Lower leg skin (tissue), 4 donors: Measurements from ENCODE around the gene SPINK4. TPM values are rescaled to one million over a fixed set of nuclear protein-coding genes. Genes with fewer than 3 reads are reported as not detected.
A peak's percentile ranks its signal among the peaks of the same experiment; 100 is the strongest.

Experiments
- DNase-seq, 2 donors: peaks; one replicate each; pipeline ENCODE4 v3.0.0-alpha.2; 2019; ENCODE audit warnings: low spot score in 2 of 2
- H3K4me3 ChIP-seq: fragments of 200-600 bp; sonication (generic); 2 replicates; pipeline ENCODE4 v1.5.1; 2017; ENCODE audit warnings: mild to moderate bottlenecking, low read depth; ENCODE audit not compliant: poor library complexity, severe bottlenecking
- CTCF ChIP-seq, 3 donors: fragments of 450-650 bp; IDR thresholded peaks; one replicate each; pipeline ENCODE4 v1.5.1; 2016; ENCODE audit warnings: antibody characterized with exemption in 3 of 3, mild to moderate bottlenecking in 3 of 3, moderate library complexity in 2 of 3
- POLR2A ChIP-seq, 2 donors: fragments of 450-650 bp; IDR thresholded peaks; one replicate each; pipeline ENCODE4 v1.6.1; 2016 to 2017; ENCODE audit warnings: antibody characterized with exemption in 2 of 2, mild to moderate bottlenecking in 1 of 2, moderate library complexity in 1 of 2
- WGBS, 2 donors: methylation state at CpG; one replicate each; pipeline ENCODE4 v1.1.5; 2018; 5-methylcytosine and 5-hydroxymethylcytosine counted together
- intact Hi-C: fragments of 100-400 bp; cut with DNase I; formaldehyde crosslinking; loops from one replicate; pipeline ENCODE4 v1.15.0; 2023; ENCODE audit warnings: low total_unique reads
- total RNA-seq, 4 donors: library from RNA; depleted of rRNA; stranded (reverse); fragments of >200 nt; gene quantifications; one replicate each; pipeline ENCODE4 v1.1.0, GENCODE V29; 2016

The SPINK4 gene
- total RNA-seq, 4 donors from 2014 or later: not detected

GRCh38 chr9:33230756-33231622 is 9.0 kb upstream of the SPINK4 start:
- no peak for DNase-seq
- 64 to 73% methylated on average over 13 of the region's 13 CpGs for WGBS, 2 donors

GRCh38 chr9:33231623-33231942 is 8.4 kb upstream of the SPINK4 start:
- no peak for DNase-seq
- TF ChIP-seq POLR2A (IDR thresholded peaks at IDR 0.05): no peak
- TF ChIP-seq CTCF (IDR thresholded peaks at IDR 0.05): no peak
- no peak overlapping the region for H3K4me3 ChIP-seq
- 54 to 60% methylated on average over 2 of the region's 2 CpGs for WGBS, 2 donors
- intact Hi-C loops: no loop called here

More at GRCh38 chr9:33230756-33231622, 9.0 kb upstream of the SPINK4 start:
- no peak for TF ChIP-seq POLR2A (IDR thresholded peaks at IDR 0.05)
- TF ChIP-seq CTCF (IDR thresholded peaks at IDR 0.05): no peak
- H3K4me3 ChIP-seq: no peak overlapping the region
- intact Hi-C loops: no loop called here

- no peak overlapping the region for H3K4me3 ChIP-seq
- peak in 1 of 2 donors; percentile 28 for DNase-seq
- TF ChIP-seq POLR2A (IDR thresholded peaks at IDR 0.05): no peak
- no peak for TF ChIP-seq CTCF (IDR thresholded peaks at IDR 0.05)
- 90 to 93% methylated on average over 6 of the region's 6 CpGs for WGBS, 2 donors
- intact Hi-C loops: no loop called here
These were observed 7.2 kb upstream of the SPINK4 start for GRCh38 chr9:33232815-33233214.

- no peak overlapping the region for H3K4me3 ChIP-seq
- TF ChIP-seq POLR2A (IDR thresholded peaks at IDR 0.05) (no peak), CTCF (IDR thresholded peaks at IDR 0.05) (no peak)
- DNase-seq: peak; percentile 88 to 91
- intact Hi-C loops: no loop called here
- WGBS, 2 donors: 20% methylated on average over 1 of the region's 1 CpG; no CpG with 5 or more reads in 1 of the 2 donors
These were observed 6.2 kb upstream of the SPINK4 start for GRCh38 chr9:33233626-33234342.

- no peak overlapping the region for H3K4me3 ChIP-seq
- DNase-seq: no peak
- TF ChIP-seq POLR2A (IDR thresholded peaks at IDR 0.05): no peak
- no peak for TF ChIP-seq CTCF (IDR thresholded peaks at IDR 0.05)
- WGBS, 2 donors: 57 to 62% methylated on average over 9 of the region's 9 CpGs
- intact Hi-C loops: no loop called here
These were observed 5.2 kb upstream of the SPINK4 start for GRCh38 chr9:33234511-33235467.
